CD4-positive, alpha-beta T cell treated with Interleukin-4 for 4 hours (primary cell): ENCODE results near the gene ELP1.
"Not testable (repeated sequence)": the region's sequence is repeated elsewhere in the genome, so short reads cannot be mapped to it uniquely, and the experiment has no call there.

Experiments
- DNase-seq: peaks from one replicate; pipeline ENCODE4 v3.0.0-alpha.2; 2020

Gene ELP1

GRCh38 chr9:108933718-108934322, at the start of gene ELP1:
Gene ELP1, minus strand, starts transcription at chr9:108934124. Its CDS starts 2,978 bp downstream, at chr9:108931146.
- DNase-seq: peak; percentile 92

GRCh38 chr9:108980893-108981292, 47.0 kb upstream of the ELP1 start:
- DNase-seq: no peak

GRCh38 chr9:108978205-108978604, 44.3 kb upstream of the ELP1 start:
- no peak for DNase-seq

GRCh38 chr9:108973895-108974294, 40.0 kb upstream of the ELP1 start:
- no peak for DNase-seq

GRCh38 chr9:108972626-108973209, 38.8 kb upstream of the ELP1 start:
- no peak for DNase-seq

- no peak for DNase-seq
These were observed 38.3 kb upstream of the ELP1 start for GRCh38 chr9:108972186-108972585.

- not testable (repeated sequence) for DNase-seq
These were observed 37.5 kb upstream of the ELP1 start for GRCh38 chr9:108971392-108971791.

- DNase-seq: no peak
These were observed 34.0 kb upstream of the ELP1 start for GRCh38 chr9:108967916-108968315.

- DNase-seq: no peak
These were observed 29.7 kb upstream of the ELP1 start for GRCh38 chr9:108963459-108964143.

GRCh38 chr9:108961151-108961550, 27.2 kb upstream of the ELP1 start:
- no peak for DNase-seq

- no peak for DNase-seq
These were observed 26.4 kb upstream of the ELP1 start for GRCh38 chr9:108960331-108960730.

GRCh38 chr9:108956631-108957026, 22.7 kb upstream of the ELP1 start:
- no peak for DNase-seq

GRCh38 chr9:108956022-108956630, 22.2 kb upstream of the ELP1 start:
- DNase-seq: no peak

- peak; percentile 51 for DNase-seq
These were observed 20.2 kb upstream of the ELP1 start for GRCh38 chr9:108953983-108954574.

GRCh38 chr9:108951578-108951977, 17.7 kb upstream of the ELP1 start:
- no peak for DNase-seq

GRCh38 chr9:108950168-108950567, 16.2 kb upstream of the ELP1 start:
- DNase-seq: no peak

GRCh38 chr9:108939975-108940374, 6.1 kb upstream of the ELP1 start:
- DNase-seq: no peak

- no peak for DNase-seq
These were observed 3.8 kb upstream of the ELP1 start for GRCh38 chr9:108937561-108938305.

GRCh38 chr9:108934323-108934893, 484 bp upstream of the ELP1 start, which contains the start of gene ABITRAM:
Gene ABITRAM, plus strand, starts transcription at chr9:108934400. Its CDS starts 87 bp downstream, at chr9:108934487.
- peak; percentile 74 for DNase-seq

- no peak for DNase-seq
These were observed 650 bp downstream of the ELP1 start for GRCh38 chr9:108933231-108933717.

- no peak for DNase-seq
These were observed 5.5 kb downstream of the ELP1 start for GRCh38 chr9:108928386-108928785.

- no peak for DNase-seq
These were observed 9.5 kb downstream of the ELP1 start for GRCh38 chr9:108924466-108924865.
